CD8-positive, alpha-beta memory T cell (primary cell): Measurements from ENCODE around the gene SHE. TPM values are rescaled to one million over a fixed set of nuclear protein-coding genes. Genes with fewer than 3 reads are reported as not detected.

Experiments
- CTCF ChIA-PET: fragments of 350-600 bp; sonication (Branson Sonifier 250); formaldehyde crosslinking; loops from one replicate; lab custom pipeline; 2021; ENCODE audit warnings: antibody characterized with exemption; lab: Charles Lee
- POLR2A ChIA-PET: fragments of 350-600 bp; sonication (Branson Sonifier 250); formaldehyde crosslinking; loops from one replicate; lab custom pipeline; 2021; ENCODE audit warnings: antibody characterized with exemption; lab: Charles Lee
- DNase-seq, 5 donors: peaks; one replicate each; pipeline versions ENCODE4 v3.0.0 to v3.0.0-alpha.2; 2020 to 2022; ENCODE audit warnings: mixed read lengths in 1 of 5
- H3K27ac ChIP-seq: one replicate; pipeline ENCODE4 v1.7.0; 2013; ENCODE audit warnings: low read depth, mild to moderate bottlenecking, low read length, moderate library complexity
- H3K27me3 ChIP-seq: 2 replicates; pipeline ENCODE4 v1.7.0; 2013; ENCODE audit warnings: low read length, mild to moderate bottlenecking; ENCODE audit not compliant: insufficient read depth, poor library complexity, severe bottlenecking
- H3K36me3 ChIP-seq: 2 replicates; pipeline ENCODE4 v1.7.0; 2013; ENCODE audit warnings: mild to moderate bottlenecking, low read length, moderate library complexity; ENCODE audit not compliant: insufficient read depth
- H3K4me1 ChIP-seq: 2 replicates; pipeline ENCODE4 v1.7.0; 2013; ENCODE audit warnings: mild to moderate bottlenecking, low read length, moderate library complexity; ENCODE audit not compliant: insufficient read depth
- H3K4me3 ChIP-seq: 2 replicates; pipeline ENCODE4 v1.7.0; 2013; ENCODE audit warnings: mild to moderate bottlenecking, low read length
- H3K9me3 ChIP-seq: 2 replicates; pipeline ENCODE4 v1.7.0; 2013; ENCODE audit warnings: mild to moderate bottlenecking, low read length
- H3K27ac Mint-ChIP-seq, 8 donors: one replicate each; pipeline ENCODE4 v1.8.0; 2020 to 2021; ENCODE audit warnings: mixed read lengths in 8 of 8, mild to moderate bottlenecking in 6 of 8, inconsistent platforms in 3 of 8, moderate library complexity in 3 of 8
- H3K27me3 Mint-ChIP-seq, 2 donors: one replicate each; pipeline ENCODE4 v1.8.0; 2020 to 2021; ENCODE audit warnings: mixed read lengths in 2 of 2, mild to moderate bottlenecking in 1 of 2, moderate library complexity in 1 of 2
- H3K36me3 Mint-ChIP-seq, 3 donors: one replicate each; pipeline ENCODE4 v1.8.0; 2020 to 2021; ENCODE audit warnings: mixed read lengths in 3 of 3, inconsistent platforms in 1 of 3, mild to moderate bottlenecking in 1 of 3
- H3K4me1 Mint-ChIP-seq, 3 donors: one replicate each; pipeline ENCODE4 v1.8.0; 2020 to 2021; ENCODE audit warnings: mixed read lengths in 3 of 3, inconsistent platforms in 1 of 3, mild to moderate bottlenecking in 1 of 3
- H3K4me3 Mint-ChIP-seq, 7 donors: one replicate each; pipeline ENCODE4 v1.8.0; 2020 to 2021; ENCODE audit warnings: mixed read lengths in 7 of 7, mild to moderate bottlenecking in 6 of 7, moderate library complexity in 4 of 7, inconsistent platforms in 2 of 7
- H3K9me3 Mint-ChIP-seq, 5 donors: one replicate each; pipeline ENCODE4 v1.8.0; 2020 to 2022; ENCODE audit warnings: mixed read lengths in 5 of 5, mild to moderate bottlenecking in 3 of 5, moderate library complexity in 2 of 5, inconsistent platforms in 1 of 5
- polyA plus RNA-seq: library from polyadenylated mRNA; unstranded; fragments of 300-500 nt; fragmentation: Illumina TruSeq; gene quantifications from one replicate; pipeline ENCODE4 v1.2.3, GENCODE V29; 2021
- total RNA-seq, 2 experiments: library from RNA; stranded (reverse); gene quantifications; one replicate each; pipeline ENCODE4 v1.2.3, GENCODE V29; 2021

SHE gene
- total and polyA plus RNA-seq, 3 experiments from 2014 or later: not detected

DNA sequence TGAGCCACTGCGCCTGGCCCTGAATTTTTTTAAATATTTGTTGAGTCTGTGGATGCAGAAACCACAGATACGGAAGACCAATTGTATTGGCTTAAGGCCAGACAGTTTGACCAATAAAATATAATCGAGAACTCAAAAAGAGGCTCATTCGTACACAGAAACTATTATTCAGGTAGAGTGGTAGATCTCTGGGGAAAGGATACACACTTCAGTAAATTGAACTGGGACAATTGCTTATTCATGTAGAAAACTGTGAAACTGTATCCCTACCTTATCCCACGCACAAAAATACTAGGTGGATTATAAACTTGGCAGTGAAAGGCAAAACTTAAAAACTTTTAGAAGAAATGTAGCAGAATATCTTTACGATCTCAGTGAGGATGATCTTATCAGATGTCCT, 25.0 kb upstream of the SHE start:
- POLR2A ChIA-PET: no interaction called here
- CTCF ChIA-PET: no interaction called here
- Mint-ChIP-seq H3K27ac (no peak overlapping the region), H3K27me3 (peaks cover 6 to 27% of the 10 kb centered on the region in 2 donors), H3K36me3 (no peaks in the 10 kb centered on the region), H3K4me3 (no peak overlapping the region), H3K9me3 (peaks cover 0 to 2% (median 0%) of the 10 kb centered on the region in 5 donors), H3K4me1 (no peaks in the 10 kb centered on the region)
- Histone ChIP-seq H3K36me3 (no peaks in the 10 kb centered on the region), H3K4me3 (no peak overlapping the region), H3K9me3 (no peaks in the 10 kb centered on the region), H3K27me3 (peaks cover 7% of the 10 kb centered on the region), H3K27ac (no peak overlapping the region), H3K4me1 (no peaks in the 10 kb centered on the region)
- DNase-seq: no peak

DNA sequence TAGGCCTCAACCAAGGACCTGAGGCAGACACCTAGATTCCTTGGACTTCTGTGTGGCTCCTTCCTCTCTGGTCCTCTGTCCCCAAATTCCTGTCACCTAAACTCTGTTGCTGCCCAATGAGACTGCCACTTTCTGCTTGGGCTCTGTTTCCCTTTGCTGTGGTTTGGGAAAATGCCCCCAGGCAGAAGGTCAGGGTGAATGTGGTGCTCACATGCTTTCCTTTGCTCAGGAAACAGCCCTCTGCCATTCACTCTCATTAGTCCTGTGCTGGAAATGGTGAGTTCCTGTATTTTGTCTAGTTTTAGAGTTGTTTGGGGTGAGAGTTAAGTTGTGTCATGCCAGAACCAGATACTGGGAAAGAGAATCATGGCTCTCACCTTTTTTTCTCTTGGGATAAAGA, 22.7 kb upstream of the SHE start:
- no peak overlapping the region for H3K4me3 Mint-ChIP-seq
- no peaks in the 10 kb centered on the region for H3K4me1 Mint-ChIP-seq
- H3K36me3 Mint-ChIP-seq: no peaks in the 10 kb centered on the region
- Histone ChIP-seq H3K9me3 (no peaks in the 10 kb centered on the region), H3K27ac (no peak overlapping the region), H3K36me3 (no peaks in the 10 kb centered on the region), H3K4me1 (no peaks in the 10 kb centered on the region), H3K27me3 (peaks cover 7% of the 10 kb centered on the region), H3K4me3 (no peak overlapping the region)
- no peak overlapping the region for H3K27ac Mint-ChIP-seq
- ChIA-PET POLR2A (interaction anchor here (0.6 kb wide), 1 partner anchor 66 kb away, joined by 3 read pairs; no protein-coding TSS in a partner anchor), CTCF (interaction anchor here (0.6 kb wide), 1 partner anchor 30 kb away, joined by 3 read pairs; no protein-coding TSS in a partner anchor)
- H3K27me3 Mint-ChIP-seq: peaks cover 4 to 25% of the 10 kb centered on the region in 2 donors
- H3K9me3 Mint-ChIP-seq: peaks cover 0 to 2% (median 0%) of the 10 kb centered on the region in 5 donors
- DNase-seq: no peak

DNA sequence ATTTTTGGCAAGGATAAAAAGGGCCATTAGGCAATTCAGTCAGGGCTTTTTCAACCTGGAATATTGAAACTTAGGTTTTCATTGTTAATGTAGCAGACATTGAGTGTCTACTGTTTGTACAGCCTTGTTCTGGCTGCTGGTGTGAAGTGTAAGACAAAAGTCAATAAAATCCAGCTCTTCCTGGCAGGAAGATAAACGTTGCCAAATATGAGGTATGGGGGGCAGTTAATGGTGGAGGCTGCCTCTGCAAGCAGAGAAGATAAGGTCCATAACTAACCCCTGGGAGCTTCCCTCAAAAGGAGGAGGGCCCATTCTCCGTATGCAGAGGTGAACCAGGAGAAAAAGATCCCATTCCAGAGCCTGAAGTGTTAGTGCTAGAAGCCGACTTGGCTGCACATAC, 19.5 kb upstream of the SHE start:
- no peaks in the 10 kb centered on the region for H3K36me3 ChIP-seq
- H3K9me3 ChIP-seq: no peaks in the 10 kb centered on the region
- no peaks in the 10 kb centered on the region for H3K4me1 Mint-ChIP-seq
- ChIA-PET POLR2A (no interaction called here), CTCF (no interaction called here)
- H3K4me3 Mint-ChIP-seq: no peak overlapping the region
- H3K27ac ChIP-seq: no peak overlapping the region
- H3K27ac Mint-ChIP-seq: no peak overlapping the region
- H3K4me1 ChIP-seq: no peaks in the 10 kb centered on the region
- no peaks in the 10 kb centered on the region for H3K36me3 Mint-ChIP-seq
- H3K27me3 Mint-ChIP-seq: peaks cover 6 to 36% of the 10 kb centered on the region in 2 donors
- peaks cover 7% of the 10 kb centered on the region for H3K27me3 ChIP-seq
- peaks cover 0 to 2% (median 0%) of the 10 kb centered on the region in 5 donors for H3K9me3 Mint-ChIP-seq
- DNase-seq: no peak
- no peak overlapping the region for H3K4me3 ChIP-seq

DNA sequence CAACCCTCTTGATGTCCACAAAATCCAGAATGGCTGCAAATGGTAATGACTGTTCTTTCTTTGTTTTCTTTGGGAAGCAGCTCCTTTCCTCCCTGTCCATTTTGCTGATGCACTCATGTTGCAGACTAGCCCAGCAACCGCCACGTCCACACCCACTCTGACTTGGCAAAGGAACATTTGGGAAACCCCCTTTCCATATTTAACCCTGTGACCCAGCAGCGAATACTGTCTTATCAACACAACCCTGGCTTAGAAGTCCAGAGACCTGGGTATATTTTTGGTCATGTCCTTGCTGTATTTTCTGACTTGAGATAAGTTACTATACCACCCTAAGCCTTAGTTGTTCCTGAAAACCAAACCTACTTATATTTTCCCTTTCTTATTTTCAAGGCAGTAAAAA, 18.1 kb upstream of the SHE start:
- Mint-ChIP-seq H3K27me3 (peaks cover 12 to 45% of the 10 kb centered on the region in 2 donors), H3K4me1 (no peaks in the 10 kb centered on the region), H3K36me3 (no peaks in the 10 kb centered on the region), H3K27ac (peak overlapping the region in 2 of 8 donors; percentile 17 to 52), H3K9me3 (peaks cover 0 to 2% (median 0%) of the 10 kb centered on the region in 5 donors), H3K4me3 (no peak overlapping the region)
- Histone ChIP-seq H3K9me3 (no peaks in the 10 kb centered on the region), H3K27ac (no peak overlapping the region), H3K36me3 (no peaks in the 10 kb centered on the region), H3K4me1 (no peaks in the 10 kb centered on the region), H3K4me3 (no peak overlapping the region), H3K27me3 (peaks cover 7% of the 10 kb centered on the region)
- ChIA-PET CTCF (no interaction called here), POLR2A (no interaction called here)
- no peak for DNase-seq

DNA sequence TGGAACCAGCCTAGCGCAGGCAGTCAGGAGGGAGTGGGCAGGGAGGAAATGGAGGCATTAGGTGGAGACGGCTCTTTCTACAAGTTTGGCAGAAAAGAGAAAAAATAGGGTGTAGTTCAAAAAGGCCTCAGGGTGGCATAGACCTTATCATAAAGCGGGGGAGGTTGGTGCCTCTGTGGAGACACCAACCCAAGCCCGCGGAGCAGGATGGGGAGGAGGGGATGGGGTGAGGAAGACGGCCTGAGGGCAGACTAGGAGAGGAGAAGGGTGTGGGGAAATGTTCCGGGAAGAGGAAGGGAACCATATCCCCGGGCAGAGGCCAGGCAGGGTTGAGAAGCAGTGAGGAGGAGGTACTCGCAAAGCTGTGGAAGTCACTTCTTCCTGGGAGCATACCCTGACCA, 17.4 kb upstream of the SHE start:
- Mint-ChIP-seq H3K27me3 (peaks cover 12 to 45% of the 10 kb centered on the region in 2 donors), H3K4me1 (no peaks in the 10 kb centered on the region), H3K9me3 (peaks cover 0 to 2% (median 0%) of the 10 kb centered on the region in 5 donors), H3K4me3 (no peak overlapping the region), H3K36me3 (no peaks in the 10 kb centered on the region), H3K27ac (no peak overlapping the region)
- CTCF ChIA-PET: no interaction called here
- Histone ChIP-seq H3K27ac (no peak overlapping the region), H3K27me3 (peaks cover 3% of the 10 kb centered on the region), H3K36me3 (no peaks in the 10 kb centered on the region), H3K4me3 (no peak overlapping the region), H3K4me1 (no peaks in the 10 kb centered on the region), H3K9me3 (no peaks in the 10 kb centered on the region)
- POLR2A ChIA-PET: no interaction called here
- no peak for DNase-seq

DNA sequence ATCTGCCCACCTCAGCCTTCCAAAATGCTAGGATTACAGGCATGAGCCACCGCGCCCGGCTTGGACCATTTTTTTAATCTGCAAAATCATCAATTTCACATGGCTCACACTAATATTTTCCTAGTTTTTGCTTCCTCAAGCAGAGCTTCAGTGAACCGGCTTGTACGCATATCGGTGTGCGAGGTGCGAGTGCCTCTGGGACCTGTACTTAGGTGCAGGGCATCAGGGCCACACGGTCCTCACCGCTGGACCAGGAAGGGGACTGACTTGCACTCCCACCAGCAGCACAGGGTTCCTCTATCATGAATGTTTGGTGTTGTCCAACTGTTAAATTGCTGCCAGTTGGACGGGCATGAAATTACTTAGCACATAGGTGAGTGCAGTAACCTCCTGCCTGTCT, 15.4 kb upstream of the SHE start:
- no peaks in the 10 kb centered on the region for H3K9me3 ChIP-seq
- no peaks in the 10 kb centered on the region for H3K27me3 ChIP-seq
- no peak overlapping the region for H3K4me3 Mint-ChIP-seq
- no peaks in the 10 kb centered on the region for H3K36me3 ChIP-seq
- H3K4me3 ChIP-seq: no peak overlapping the region
- CTCF ChIA-PET: no interaction called here
- H3K4me1 ChIP-seq: no peaks in the 10 kb centered on the region
- no peak overlapping the region for H3K27ac ChIP-seq
- H3K9me3 Mint-ChIP-seq: no peaks in the 10 kb centered on the region
- DNase-seq: no peak
- no peak overlapping the region for H3K27ac Mint-ChIP-seq
- peaks cover 13 to 43% of the 10 kb centered on the region in 2 donors for H3K27me3 Mint-ChIP-seq
- no peaks in the 10 kb centered on the region for H3K36me3 Mint-ChIP-seq
- no peaks in the 10 kb centered on the region for H3K4me1 Mint-ChIP-seq
- POLR2A ChIA-PET: no interaction called here

DNA sequence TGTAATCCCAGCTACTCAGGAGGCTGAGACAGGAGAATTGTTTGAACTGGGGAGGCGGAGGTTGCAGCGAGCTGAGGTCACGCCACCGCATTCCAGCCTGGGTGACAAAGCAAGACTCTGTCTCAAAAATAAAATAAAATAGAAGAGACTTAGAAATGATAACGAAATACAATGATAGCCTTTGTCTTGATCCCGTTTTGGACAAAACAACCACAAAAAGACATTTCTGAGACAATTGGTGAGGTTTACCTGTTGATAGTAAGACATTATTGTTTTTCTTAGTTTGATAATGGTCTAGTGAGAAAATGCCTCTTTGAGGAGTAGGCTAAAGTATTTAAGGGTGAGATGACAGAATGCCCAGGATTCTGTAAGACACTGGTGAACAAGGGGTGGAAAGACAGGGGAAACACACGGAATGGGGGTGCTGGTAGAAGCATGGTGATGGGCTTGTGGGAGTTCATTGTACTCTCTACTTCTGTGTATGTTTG, 11.9 kb upstream of the SHE start:
- Mint-ChIP-seq H3K27me3 (peaks cover 11 to 53% of the 10 kb centered on the region in 2 donors), H3K27ac (no peak overlapping the region), H3K9me3 (no peaks in the 10 kb centered on the region), H3K4me3 (no peak overlapping the region), H3K36me3 (no peaks in the 10 kb centered on the region), H3K4me1 (no peaks in the 10 kb centered on the region)
- Histone ChIP-seq H3K9me3 (no peaks in the 10 kb centered on the region), H3K4me3 (no peak overlapping the region), H3K4me1 (no peaks in the 10 kb centered on the region), H3K36me3 (no peaks in the 10 kb centered on the region), H3K27ac (no peak overlapping the region), H3K27me3 (peaks cover 9% of the 10 kb centered on the region)
- CTCF ChIA-PET: no interaction called here
- DNase-seq: no peak
- POLR2A ChIA-PET: no interaction called here

DNA sequence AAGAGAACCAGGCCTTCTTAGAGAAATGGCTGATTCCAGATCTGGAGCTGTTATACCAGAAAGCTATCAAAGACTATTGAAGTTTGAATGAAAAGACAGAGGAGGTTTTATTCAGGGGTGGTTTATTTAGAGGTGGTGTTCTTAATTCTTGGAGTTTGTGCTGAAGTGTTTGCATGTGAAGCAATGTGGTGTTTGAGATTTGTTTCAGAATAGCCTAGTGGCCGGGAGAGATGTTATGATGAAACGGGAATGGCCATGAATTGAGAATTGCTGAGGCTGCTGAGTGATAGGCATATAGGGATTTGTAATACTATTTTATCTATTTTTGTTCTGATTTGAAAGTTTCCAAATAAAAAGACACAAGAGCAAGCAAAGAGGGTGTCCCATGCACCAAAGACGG, 10.5 kb upstream of the SHE start:
- no peaks in the 10 kb centered on the region for H3K36me3 Mint-ChIP-seq
- no peak overlapping the region for H3K4me3 Mint-ChIP-seq
- peaks cover 0 to 2% (median 0%) of the 10 kb centered on the region in 5 donors for H3K9me3 Mint-ChIP-seq
- no peak for DNase-seq
- H3K27me3 Mint-ChIP-seq: peaks cover 21 to 63% of the 10 kb centered on the region in 2 donors
- no peaks in the 10 kb centered on the region for H3K4me1 Mint-ChIP-seq
- H3K27ac Mint-ChIP-seq: no peak overlapping the region
- Histone ChIP-seq H3K4me3 (no peak overlapping the region), H3K27ac (no peak overlapping the region), H3K4me1 (no peaks in the 10 kb centered on the region), H3K36me3 (no peaks in the 10 kb centered on the region), H3K9me3 (no peaks in the 10 kb centered on the region), H3K27me3 (peaks cover 12% of the 10 kb centered on the region)
- ChIA-PET POLR2A (no interaction called here), CTCF (no interaction called here)
